Measurements from ENCODE around the gene HHAT.

The HHAT gene

DNA sequence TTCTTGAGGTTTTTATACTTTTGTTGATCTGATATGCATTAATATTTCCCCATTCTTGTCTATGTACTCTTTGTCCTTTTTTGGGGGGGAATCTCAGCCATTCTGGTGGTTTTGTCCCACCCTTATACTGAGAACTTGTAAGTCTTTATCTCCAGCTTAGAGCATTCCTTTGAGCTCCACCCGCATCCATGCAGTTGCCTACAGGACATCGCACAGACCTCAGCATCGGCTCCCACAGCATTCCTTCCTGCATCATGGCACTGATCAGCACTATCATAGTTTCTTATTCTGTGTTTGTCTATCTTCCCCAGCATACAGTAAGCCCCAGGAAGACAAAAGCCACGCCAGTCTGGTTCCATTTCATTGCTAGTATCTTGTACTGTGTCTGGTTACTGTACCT lies 33.0 kb downstream of the HHAT start:
- no peaks in the 10 kb centered on the region for H3K27me3 ChIP-seq (ENCODE audit: control insufficient read depth in 3 of 3, insufficient read depth in 3 of 3, low read depth in 1 of 3, low read length in 3 of 3)
- no peak for DNase-seq (ENCODE audit: low spot score)
- no CpG with 5 or more reads among the region's 4 CpGs for WGBS, 2 donors (ENCODE audit: extremely low coverage in 2 of 2, insufficient read length in 2 of 2, insufficient replicate concordance in 1 of 2)

DNA sequence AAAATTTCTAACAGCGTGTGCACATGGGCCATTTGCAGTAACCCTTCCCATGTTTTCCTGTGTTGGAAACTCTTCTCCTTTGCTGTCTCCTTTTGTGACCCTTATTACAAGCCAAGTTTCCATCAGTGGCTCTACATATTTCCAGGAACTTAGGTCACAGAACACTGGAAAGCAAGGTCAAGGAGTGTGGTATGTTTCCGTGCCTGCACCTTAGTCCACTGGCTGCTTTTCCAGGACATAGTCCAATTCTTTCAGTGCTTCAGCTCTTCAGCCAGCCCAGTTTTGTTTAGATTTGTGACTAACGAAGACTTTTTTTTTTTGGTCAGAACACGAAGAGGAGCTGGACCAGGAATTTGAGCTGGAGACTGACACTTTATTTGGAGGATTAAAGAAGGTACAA lies 33.8 kb downstream of the HHAT start:
- no peak overlapping the region for H2BK120ac ChIP-seq (ENCODE audit: low read depth, low read length)
- no peak overlapping the region for H3K9ac ChIP-seq (ENCODE audit: low read depth, low read length, poor library complexity)
- H4K91ac ChIP-seq (ENCODE audit: low read depth, low read length, poor library complexity) = no peak overlapping the region
- no peak overlapping the region for H4K8ac ChIP-seq (ENCODE audit: low read depth, low read length)
- peaks cover 5 to 8% of the 10 kb centered on the region in 2 donors for H3K4me1 ChIP-seq (ENCODE audit: control insufficient read depth in 2 of 2, insufficient read depth in 1 of 2, low read depth in 1 of 2, low read length in 2 of 2)
- H2AK5ac ChIP-seq (ENCODE audit: low read depth, low read length) = no peak overlapping the region
- WGBS, 2 donors (ENCODE audit: extremely low coverage in 2 of 2, insufficient read length in 2 of 2, insufficient replicate concordance in 1 of 2) = no CpG with 5 or more reads among the region's 4 CpGs
- DNase-seq (ENCODE audit: low spot score) = no peak
- H2BK5ac ChIP-seq (ENCODE audit: low read length) = no peak overlapping the region
- H3K9me3 ChIP-seq (replicated peaks in 1 of 2; ENCODE audit: control insufficient read depth in 2 of 2, insufficient read depth in 1 of 2, low read depth in 1 of 2, low read length in 2 of 2) = peaks cover 0 to 3% of the 10 kb centered on the region in 2 donors
- no peaks in the 10 kb centered on the region for H3K79me1 ChIP-seq (ENCODE audit: low read depth, low read length)
- H2AFZ ChIP-seq (ENCODE audit: low read length) = no peak overlapping the region
- H3K14ac ChIP-seq (ENCODE audit: low read length) = no peak overlapping the region
- H2BK15ac ChIP-seq (ENCODE audit: low read length) = no peak overlapping the region
- H2BK12ac ChIP-seq (ENCODE audit: low read length) = no peak overlapping the region
- no peak overlapping the region for H3K27ac ChIP-seq (replicated peaks; ENCODE audit: low read length)
- H3K18ac ChIP-seq (ENCODE audit: low read length) = no peak overlapping the region
- H3K4me3 ChIP-seq (ENCODE audit: low read length in 2 of 2) = no peak overlapping the region
- peaks cover 0 to 2% of the 10 kb centered on the region in 2 donors for H3K36me3 ChIP-seq (replicated peaks in 1 of 2; ENCODE audit: control insufficient read depth in 2 of 2, insufficient read depth in 2 of 2, low read length in 2 of 2)
- H3K4ac ChIP-seq (ENCODE audit: low read length) = no peak overlapping the region
- no peaks in the 10 kb centered on the region for H3K27me3 ChIP-seq (ENCODE audit: control insufficient read depth in 3 of 3, insufficient read depth in 3 of 3, low read depth in 1 of 3, low read length in 3 of 3)
- H3K4me2 ChIP-seq (ENCODE audit: insufficient read depth, low read length, poor library complexity, severe bottlenecking) = no peak overlapping the region
- no peak overlapping the region for H3K23ac ChIP-seq (ENCODE audit: low read depth, low read length, poor library complexity)

More for the DNA sequence above, 33.0 kb downstream of the HHAT start:
- H3K9me3 ChIP-seq (replicated peaks in 1 of 2; ENCODE audit: control insufficient read depth in 2 of 2, insufficient read depth in 1 of 2, low read depth in 1 of 2, low read length in 2 of 2) = peaks cover 0 to 3% of the 10 kb centered on the region in 2 donors
- H4K91ac ChIP-seq (ENCODE audit: low read depth, low read length, poor library complexity) = no peak overlapping the region
- no peak overlapping the region for H3K4me3 ChIP-seq (ENCODE audit: low read length in 2 of 2)
- no peak overlapping the region for H3K14ac ChIP-seq (ENCODE audit: low read length)
- H4K8ac ChIP-seq (ENCODE audit: low read depth, low read length) = no peak overlapping the region
- no peak overlapping the region for H2BK12ac ChIP-seq (ENCODE audit: low read length)
- no peak overlapping the region for H3K23ac ChIP-seq (ENCODE audit: low read depth, low read length, poor library complexity)
- H3K4ac ChIP-seq (ENCODE audit: low read length) = no peak overlapping the region
- no peak overlapping the region for H3K9ac ChIP-seq (ENCODE audit: low read depth, low read length, poor library complexity)
- H2BK15ac ChIP-seq (ENCODE audit: low read length) = no peak overlapping the region
- no peak overlapping the region for H2BK5ac ChIP-seq (ENCODE audit: low read length)
- H3K4me2 ChIP-seq (ENCODE audit: insufficient read depth, low read length, poor library complexity, severe bottlenecking) = no peak overlapping the region
- H3K79me1 ChIP-seq (ENCODE audit: low read depth, low read length) = no peaks in the 10 kb centered on the region
- H2AK5ac ChIP-seq (ENCODE audit: low read depth, low read length) = no peak overlapping the region
- H3K27ac ChIP-seq (replicated peaks; ENCODE audit: low read length) = no peak overlapping the region
- H2BK120ac ChIP-seq (ENCODE audit: low read depth, low read length) = no peak overlapping the region
- no peak overlapping the region for H2AFZ ChIP-seq (ENCODE audit: low read length)
- H3K4me1 ChIP-seq (ENCODE audit: control insufficient read depth in 2 of 2, insufficient read depth in 1 of 2, low read depth in 1 of 2, low read length in 2 of 2) = peaks cover 5 to 8% of the 10 kb centered on the region in 2 donors
- H3K36me3 ChIP-seq (replicated peaks in 1 of 2; ENCODE audit: control insufficient read depth in 2 of 2, insufficient read depth in 2 of 2, low read length in 2 of 2) = peaks cover 0 to 2% of the 10 kb centered on the region in 2 donors
- no peak overlapping the region for H3K18ac ChIP-seq (ENCODE audit: low read length)

DNA sequence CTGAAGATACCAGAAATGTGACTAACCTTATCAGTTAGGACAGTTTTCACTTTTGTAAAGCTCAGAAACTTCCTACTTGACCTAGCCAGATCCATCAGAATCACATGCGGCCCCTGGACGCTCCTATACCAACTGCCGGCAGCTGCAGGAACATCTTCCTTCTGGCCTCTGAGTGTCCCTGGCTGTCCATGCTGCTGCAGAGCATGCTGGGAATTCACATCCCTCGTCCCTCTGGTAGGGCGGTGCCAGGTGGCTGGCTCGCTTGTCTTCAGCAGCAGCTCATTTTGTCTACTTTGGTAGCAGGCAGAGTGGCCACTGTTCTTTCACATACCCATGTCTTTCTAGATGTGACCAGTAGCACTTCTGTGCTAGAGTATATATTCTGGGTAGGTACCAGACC lies 34.4 kb downstream of the HHAT start:
- Histone ChIP-seq H3K79me1 (ENCODE audit: low read depth, low read length) (no peaks in the 10 kb centered on the region), H3K36me3 (replicated peaks in 1 of 2; ENCODE audit: control insufficient read depth in 2 of 2, insufficient read depth in 2 of 2, low read length in 2 of 2) (peaks cover 0 to 2% of the 10 kb centered on the region in 2 donors), H2BK120ac (ENCODE audit: low read depth, low read length) (no peak overlapping the region), H3K27me3 (ENCODE audit: control insufficient read depth in 3 of 3, insufficient read depth in 3 of 3, low read depth in 1 of 3, low read length in 3 of 3) (no peaks in the 10 kb centered on the region), H3K9ac (ENCODE audit: low read depth, low read length, poor library complexity) (no peak overlapping the region), H2BK5ac (ENCODE audit: low read length) (no peak overlapping the region), H3K18ac (ENCODE audit: low read length) (no peak overlapping the region), H2AK5ac (ENCODE audit: low read depth, low read length) (no peak overlapping the region), H3K4ac (ENCODE audit: low read length) (no peak overlapping the region), H4K8ac (ENCODE audit: low read depth, low read length) (no peak overlapping the region), H3K9me3 (replicated peaks in 1 of 2; ENCODE audit: control insufficient read depth in 2 of 2, insufficient read depth in 1 of 2, low read depth in 1 of 2, low read length in 2 of 2) (peaks cover 0 to 3% of the 10 kb centered on the region in 2 donors), H3K4me1 (ENCODE audit: control insufficient read depth in 2 of 2, insufficient read depth in 1 of 2, low read depth in 1 of 2, low read length in 2 of 2) (peaks cover 5 to 8% of the 10 kb centered on the region in 2 donors), H2BK12ac (ENCODE audit: low read length) (no peak overlapping the region), H3K23ac (ENCODE audit: low read depth, low read length, poor library complexity) (no peak overlapping the region), H3K4me2 (ENCODE audit: insufficient read depth, low read length, poor library complexity, severe bottlenecking) (no peak overlapping the region), H2AFZ (ENCODE audit: low read length) (no peak overlapping the region), H3K4me3 (ENCODE audit: low read length in 2 of 2) (no peak overlapping the region), H3K27ac (replicated peaks; ENCODE audit: low read length) (no peak overlapping the region), H4K91ac (ENCODE audit: low read depth, low read length, poor library complexity) (no peak overlapping the region), H3K14ac (ENCODE audit: low read length) (no peak overlapping the region), H2BK15ac (ENCODE audit: low read length) (no peak overlapping the region)
- no peak for DNase-seq (ENCODE audit: low spot score)
- no CpG with 5 or more reads among the region's 6 CpGs for WGBS, 2 donors (ENCODE audit: extremely low coverage in 2 of 2, insufficient read length in 2 of 2, insufficient replicate concordance in 1 of 2)

DNA sequence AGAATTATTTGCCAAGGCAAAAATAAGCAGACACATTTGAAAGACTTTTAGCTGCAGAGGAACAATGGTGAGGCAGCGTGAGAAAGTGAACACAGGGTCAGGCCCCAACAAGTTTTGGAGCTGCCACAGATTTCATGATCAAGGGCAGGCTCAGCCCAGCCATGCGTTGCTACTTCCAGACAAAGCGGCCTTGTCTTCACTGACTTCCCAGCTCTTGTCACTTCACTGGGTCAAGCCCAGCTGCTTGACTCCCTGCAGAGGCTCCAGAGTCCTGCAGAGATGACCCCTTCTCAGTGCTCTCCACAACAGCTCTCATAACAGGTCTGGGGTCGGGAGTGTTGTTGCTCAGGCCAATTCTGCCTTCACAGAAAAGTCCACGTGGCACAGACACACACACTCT lies 35.8 kb downstream of the HHAT start:
- H2BK15ac ChIP-seq (ENCODE audit: low read length) = no peak overlapping the region
- H3K18ac ChIP-seq (ENCODE audit: low read length) = no peak overlapping the region
- H2BK120ac ChIP-seq (ENCODE audit: low read depth, low read length) = no peak overlapping the region
- peaks cover 5% of the 10 kb centered on the region in 2 donors for H3K4me1 ChIP-seq (ENCODE audit: control insufficient read depth in 2 of 2, insufficient read depth in 1 of 2, low read depth in 1 of 2, low read length in 2 of 2)
- H3K79me1 ChIP-seq (ENCODE audit: low read depth, low read length) = no peaks in the 10 kb centered on the region
- H3K4me3 ChIP-seq (ENCODE audit: low read length in 2 of 2) = peak overlapping the region in 1 of 2 donors; percentile 7
- H3K23ac ChIP-seq (ENCODE audit: low read depth, low read length, poor library complexity) = no peak overlapping the region
- no peak overlapping the region for H4K91ac ChIP-seq (ENCODE audit: low read depth, low read length, poor library complexity)
- no CpG with 5 or more reads among the region's 5 CpGs for WGBS, 2 donors (ENCODE audit: extremely low coverage in 2 of 2, insufficient read length in 2 of 2, insufficient replicate concordance in 1 of 2)
- no peak overlapping the region for H3K27ac ChIP-seq (replicated peaks; ENCODE audit: low read length)
- H3K9me3 ChIP-seq (replicated peaks in 1 of 2; ENCODE audit: control insufficient read depth in 2 of 2, insufficient read depth in 1 of 2, low read depth in 1 of 2, low read length in 2 of 2) = peaks cover 0 to 3% of the 10 kb centered on the region in 2 donors
- peaks cover 0 to 2% of the 10 kb centered on the region in 2 donors for H3K36me3 ChIP-seq (replicated peaks in 1 of 2; ENCODE audit: control insufficient read depth in 2 of 2, insufficient read depth in 2 of 2, low read length in 2 of 2)
- H2BK12ac ChIP-seq (ENCODE audit: low read length) = no peak overlapping the region
- no peak overlapping the region for H3K9ac ChIP-seq (ENCODE audit: low read depth, low read length, poor library complexity)
- no peak overlapping the region for H3K14ac ChIP-seq (ENCODE audit: low read length)
- H2BK5ac ChIP-seq (ENCODE audit: low read length) = no peak overlapping the region
- DNase-seq (ENCODE audit: low spot score) = no peak
- H2AK5ac ChIP-seq (ENCODE audit: low read depth, low read length) = no peak overlapping the region
- H4K8ac ChIP-seq (ENCODE audit: low read depth, low read length) = no peak overlapping the region
- no peak overlapping the region for H3K4me2 ChIP-seq (ENCODE audit: insufficient read depth, low read length, poor library complexity, severe bottlenecking)
- H3K4ac ChIP-seq (ENCODE audit: low read length) = no peak overlapping the region
- H3K27me3 ChIP-seq (ENCODE audit: control insufficient read depth in 3 of 3, insufficient read depth in 3 of 3, low read depth in 1 of 3, low read length in 3 of 3) = no peaks in the 10 kb centered on the region
- peak overlapping the region; percentile 36 for H2AFZ ChIP-seq (ENCODE audit: low read length)
